Measurements from ENCODE around the gene PKHD1. TPM values are rescaled to one million over a fixed set of nuclear protein-coding genes. Genes with fewer than 3 reads are reported as not detected.

The PKHD1 gene
- total RNA-seq, 2 donors from 2014 or later, result 0.20 TPM

- Histone ChIP-seq H3K9ac (ENCODE audit: extremely low read depth, low read length, poor library complexity, severe bottlenecking) (no peak overlapping the region), H3K36me3 (ENCODE audit: control insufficient read depth, insufficient read depth, low read length) (no peaks in the 10 kb centered on the region), H3K4me1 (ENCODE audit: control insufficient read depth, insufficient read depth, low read length) (no peaks in the 10 kb centered on the region), H3K9me3 (ENCODE audit: control insufficient read depth, low read length) (peaks cover 3% of the 10 kb centered on the region), H3K4me3 (ENCODE audit: low read length) (no peak overlapping the region), H3K27ac (ENCODE audit: low read depth, low read length) (no peak overlapping the region), H3K27me3 (ENCODE audit: control insufficient read depth, insufficient read depth, low read length, poor library complexity, severe bottlenecking) (no peaks in the 10 kb centered on the region)
- WGBS, 2 experiments (ENCODE audit: insufficient coverage in 1 of 2, insufficient read length in 1 of 2), result 88% methylated on average over 1 of the region's 1 CpG
- H3K4me3 Mint-ChIP-seq, result no peak overlapping the region
- no peak for TF ChIP-seq CTCF (conservative IDR thresholded peaks at IDR 0.05)
- DNase-seq, result no peak
- H3K36me3 Mint-ChIP-seq (ENCODE audit: low read depth), result no peaks in the 10 kb centered on the region
- H3K9me3 Mint-ChIP-seq, result peaks cover 7% of the 10 kb centered on the region
- no peaks in the 10 kb centered on the region for H3K4me1 Mint-ChIP-seq
- H3K27ac Mint-ChIP-seq, result no peak overlapping the region
- H3K27me3 Mint-ChIP-seq (ENCODE audit: insufficient read depth), result no peaks in the 10 kb centered on the region
Observed at GRCh38 chr6:51805517-51805916, 281.9 kb downstream of the PKHD1 start.

- peaks cover 1% of the 10 kb centered on the region for H3K36me3 Mint-ChIP-seq (ENCODE audit: low read depth)
- H3K36me3 ChIP-seq (ENCODE audit: control insufficient read depth, insufficient read depth, low read length), result no peaks in the 10 kb centered on the region
- peaks cover 1% of the 10 kb centered on the region for H3K27me3 Mint-ChIP-seq (ENCODE audit: insufficient read depth)
- H3K27ac Mint-ChIP-seq, result no peak overlapping the region
- no peak overlapping the region for H3K4me3 Mint-ChIP-seq
- H3K9ac ChIP-seq (ENCODE audit: extremely low read depth, low read length, poor library complexity, severe bottlenecking), result no peak overlapping the region
- H3K4me3 ChIP-seq (ENCODE audit: low read length), result no peak overlapping the region
- peaks cover 13% of the 10 kb centered on the region for H3K9me3 Mint-ChIP-seq
- TF ChIP-seq CTCF (conservative IDR thresholded peaks at IDR 0.05), result no peak
- H3K9me3 ChIP-seq (ENCODE audit: control insufficient read depth, low read length), result peaks cover 18% of the 10 kb centered on the region
- H3K27me3 ChIP-seq (ENCODE audit: control insufficient read depth, insufficient read depth, low read length, poor library complexity, severe bottlenecking), result no peaks in the 10 kb centered on the region
- peak overlapping the region; percentile 84 for H3K27ac ChIP-seq (ENCODE audit: low read depth, low read length)
- no peaks in the 10 kb centered on the region for H3K4me1 Mint-ChIP-seq
- no peaks in the 10 kb centered on the region for H3K4me1 ChIP-seq (ENCODE audit: control insufficient read depth, insufficient read depth, low read length)
- no peak for DNase-seq
Observed at GRCh38 chr6:51800603-51801002, 286.8 kb downstream of the PKHD1 start.

- H3K27ac Mint-ChIP-seq, result no peak overlapping the region
- no peak for TF ChIP-seq CTCF (conservative IDR thresholded peaks at IDR 0.05)
- H3K36me3 ChIP-seq (ENCODE audit: control insufficient read depth, insufficient read depth, low read length), result no peaks in the 10 kb centered on the region
- no peak overlapping the region for H3K4me3 ChIP-seq (ENCODE audit: low read length)
- H3K27me3 Mint-ChIP-seq (ENCODE audit: insufficient read depth), result peaks cover 1% of the 10 kb centered on the region
- H3K4me3 Mint-ChIP-seq, result no peak overlapping the region
- H3K4me1 ChIP-seq (ENCODE audit: control insufficient read depth, insufficient read depth, low read length), result no peaks in the 10 kb centered on the region
- H3K27me3 ChIP-seq (ENCODE audit: control insufficient read depth, insufficient read depth, low read length, poor library complexity, severe bottlenecking), result no peaks in the 10 kb centered on the region
- H3K36me3 Mint-ChIP-seq (ENCODE audit: low read depth), result peaks cover 1% of the 10 kb centered on the region
- no peaks in the 10 kb centered on the region for H3K4me1 Mint-ChIP-seq
- DNase-seq, result no peak
- H3K9me3 Mint-ChIP-seq, result peaks cover 20% of the 10 kb centered on the region
- H3K9me3 ChIP-seq (ENCODE audit: control insufficient read depth, low read length), result peaks cover 21% of the 10 kb centered on the region
- no peak overlapping the region for H3K9ac ChIP-seq (ENCODE audit: extremely low read depth, low read length, poor library complexity, severe bottlenecking)
- 93 to 97% methylated on average over 3 of the region's 3 CpGs for WGBS, 2 experiments (ENCODE audit: insufficient coverage in 1 of 2, insufficient read length in 1 of 2)
- no peak overlapping the region for H3K27ac ChIP-seq (ENCODE audit: low read depth, low read length)
Observed at GRCh38 chr6:51793393-51793792, 294.0 kb downstream of the PKHD1 start.
